H9 (cell line): Measurements from ENCODE around the gene CYFIP1. TPM values are rescaled to one million over a fixed set of nuclear protein-coding genes. Genes with fewer than 3 reads are reported as not detected.

Experiments used
- DNase-seq: peaks from one replicate; pipeline ENCODE4 v3.0.0-alpha.2; 2017
- H2AFZ ChIP-seq: one replicate; pipeline ENCODE4 v1.6.1; 2013; ENCODE audit warnings: mild to moderate bottlenecking, low read length, control low read depth, moderate library complexity
- H2AK5ac ChIP-seq: 2 replicates; pipeline ENCODE4 v1.6.1; 2013; ENCODE audit warnings: low read length, control low read depth, mixed read lengths; ENCODE audit not compliant: insufficient read length
- H2BK120ac ChIP-seq: one replicate; pipeline ENCODE4 v1.6.1; 2013; ENCODE audit warnings: low read depth, mild to moderate bottlenecking, low read length, control low read depth, inconsistent platforms; ENCODE audit not compliant: poor library complexity, severe bottlenecking
- H2BK12ac ChIP-seq: 2 replicates; pipeline ENCODE4 v1.6.1; 2013; ENCODE audit warnings: low read length, control low read depth, mixed read lengths, low read depth; ENCODE audit not compliant: insufficient read length
- H2BK15ac ChIP-seq: 2 replicates; pipeline ENCODE4 v1.6.1; 2013; ENCODE audit warnings: low read depth, low read length, control low read depth
- H2BK20ac ChIP-seq: one replicate; pipeline ENCODE4 v1.6.1; 2013; ENCODE audit warnings: low read depth, mild to moderate bottlenecking, low read length, control low read depth, inconsistent platforms; ENCODE audit not compliant: poor library complexity, severe bottlenecking
- H2BK5ac ChIP-seq: 2 replicates; pipeline ENCODE4 v1.6.1; 2013; ENCODE audit warnings: low read length, control low read depth, mixed read lengths; ENCODE audit not compliant: insufficient read length
- H3K14ac ChIP-seq: 2 replicates; pipeline ENCODE4 v1.6.1; 2013; ENCODE audit warnings: low read length, control low read depth; ENCODE audit not compliant: insufficient read depth
- H3K18ac ChIP-seq: 2 replicates; pipeline ENCODE4 v1.6.1; 2013; ENCODE audit warnings: low read depth, mild to moderate bottlenecking, mixed read lengths, low read length, control low read depth; ENCODE audit not compliant: insufficient read length
- H3K23ac ChIP-seq: 2 replicates; pipeline ENCODE4 v1.6.1; 2013; ENCODE audit warnings: low read length, control low read depth, mixed read lengths, low read depth; ENCODE audit not compliant: insufficient read length
- H3K23me2 ChIP-seq: 2 replicates; pipeline ENCODE4 v1.6.1; 2013; ENCODE audit warnings: low read depth, mild to moderate bottlenecking, mixed read lengths, low read length, control low read depth; ENCODE audit not compliant: insufficient read length, poor library complexity, severe bottlenecking
- H3K27ac ChIP-seq: 2 replicates; pipeline ENCODE4 v1.5.1; 2013; ENCODE audit warnings: low read length, control low read depth, mixed read lengths, low read depth; ENCODE audit not compliant: insufficient read length
- H3K27me3 ChIP-seq: 2 replicates; pipeline ENCODE4 v1.6.1; 2013; ENCODE audit warnings: low read length, control low read depth, inconsistent platforms; ENCODE audit not compliant: insufficient read depth
- H3K4ac ChIP-seq: 2 replicates; pipeline ENCODE4 v1.6.1; 2013; ENCODE audit warnings: low read depth, mild to moderate bottlenecking, control low read depth, inconsistent platforms, low read length, moderate library complexity
- H3K4me1 ChIP-seq: 2 replicates; pipeline ENCODE4 v1.6.1; 2013; ENCODE audit warnings: low read length, control low read depth, inconsistent platforms; ENCODE audit not compliant: insufficient read depth
- H3K4me2 ChIP-seq: 2 replicates; pipeline ENCODE4 v1.6.1; 2013; ENCODE audit warnings: low read length, control low read depth, mixed read lengths; ENCODE audit not compliant: insufficient read length, insufficient read depth
- H3K56ac ChIP-seq: 2 replicates; pipeline ENCODE4 v1.6.1; 2013; ENCODE audit warnings: low read depth, mild to moderate bottlenecking, mixed read lengths, low read length, control low read depth; ENCODE audit not compliant: insufficient read length
- H3K79me1 ChIP-seq: 2 replicates; pipeline ENCODE4 v1.6.1; 2013; ENCODE audit warnings: low read depth, mild to moderate bottlenecking, moderate library complexity, low read length, control low read depth, inconsistent platforms; ENCODE audit not compliant: insufficient read depth, poor library complexity, severe bottlenecking
- H3K79me2 ChIP-seq: 2 replicates; pipeline ENCODE4 v1.6.1; 2013; ENCODE audit warnings: low read length, control low read depth, inconsistent platforms; ENCODE audit not compliant: insufficient read depth
- H3K9ac ChIP-seq: 2 replicates; pipeline ENCODE4 v1.6.1; 2013; ENCODE audit warnings: low read length, control low read depth, mixed read lengths; ENCODE audit not compliant: insufficient read length; ENCODE audit errors: extremely low read depth
- H3K9me3 ChIP-seq: one replicate; pipeline ENCODE4 v1.6.1; 2013; ENCODE audit warnings: low read depth, low read length, inconsistent platforms; ENCODE audit not compliant: control insufficient read depth
- H3T11ph ChIP-seq: one replicate; pipeline ENCODE4 v1.6.1; 2013; ENCODE audit warnings: mild to moderate bottlenecking, low read length, control low read depth, inconsistent platforms
- H4K20me1 ChIP-seq: one replicate; pipeline ENCODE4 v1.6.1; 2013; ENCODE audit not compliant: control insufficient read depth, insufficient read length, insufficient read depth
- H4K5ac ChIP-seq: 2 replicates; pipeline ENCODE4 v1.6.1; 2013; ENCODE audit warnings: low read depth, mild to moderate bottlenecking, mixed read lengths, low read length, control low read depth; ENCODE audit not compliant: insufficient read length
- H4K8ac ChIP-seq: replicated peaks from 2 replicates; pipeline ENCODE4 v1.6.1; 2013; ENCODE audit warnings: low read length, control low read depth, mixed read lengths, low read depth; ENCODE audit not compliant: insufficient read length
- H4K91ac ChIP-seq: 2 replicates; pipeline ENCODE4 v1.6.1; 2013; ENCODE audit warnings: low read depth, mild to moderate bottlenecking, moderate library complexity, mixed read lengths, low read length, control low read depth; ENCODE audit not compliant: insufficient read length
- H3K27ac Mint-ChIP-seq, 3 experiments: 2 replicates in 2 of 3; 3 replicates in 1 of 3; pipeline ENCODE4 v1.8.0; 2020 to 2021; ENCODE audit warnings: mixed read lengths in 3 of 3, mild to moderate bottlenecking in 1 of 3, moderate library complexity in 1 of 3
- H3K27me3 Mint-ChIP-seq: 2 replicates; pipeline ENCODE4 v1.8.0; 2021; ENCODE audit warnings: low read depth, mild to moderate bottlenecking, moderate library complexity, mixed read lengths
- H3K36me3 Mint-ChIP-seq, 3 experiments: 2 replicates in 2 of 3; 3 replicates in 1 of 3; pipeline ENCODE4 v1.8.0; 2020 to 2021; ENCODE audit warnings: low read depth in 3 of 3, mixed read lengths in 3 of 3; ENCODE audit not compliant: insufficient read depth in 1 of 3
- H3K4me1 Mint-ChIP-seq, 2 experiments: 2 replicates each; pipeline ENCODE4 v1.8.0; 2020; ENCODE audit warnings: mixed read lengths in 2 of 2
- H3K4me3 Mint-ChIP-seq, 2 experiments: 2 replicates in 1 of 2; 3 replicates in 1 of 2; pipeline ENCODE4 v1.8.0; 2020 to 2021; ENCODE audit warnings: mild to moderate bottlenecking in 2 of 2, mixed read lengths in 2 of 2, moderate library complexity in 1 of 2
- H3K9me3 Mint-ChIP-seq, 2 experiments: 2 replicates in 1 of 2; 3 replicates in 1 of 2; pipeline ENCODE4 v1.8.0; 2020; ENCODE audit warnings: mild to moderate bottlenecking in 2 of 2, mixed read lengths in 2 of 2, moderate library complexity in 1 of 2
- WGBS: extraction: QIAGEN DNeasy Blood & Tissue Kit; methylation state at CpG from one replicate; pipeline ENCODE4 v1.1.7; 2013; ENCODE audit warnings: missing lambda C conversion rate, low lambda C conversion rate, mixed read lengths; ENCODE audit not compliant: insufficient read length; ENCODE audit errors: extremely low coverage; 5-methylcytosine and 5-hydroxymethylcytosine counted together
- total RNA-seq: library from RNA; stranded (reverse); gene quantifications from 2 replicates; pipeline ENCODE4 v1.2.1, GENCODE V29; 2021
- TF ChIP-seq, protein P1 (sequence below): fragments of 200-600 bp; sonication (generic); conservative IDR thresholded peaks from 3 replicates; pipeline ENCODE4 v1.8.0; 2021; ENCODE audit warnings: antibody characterized with exemption, mild to moderate bottlenecking

Gene CYFIP1
- total RNA-seq, 1 experiment from 2014 or later = 71.2 TPM

DNA sequence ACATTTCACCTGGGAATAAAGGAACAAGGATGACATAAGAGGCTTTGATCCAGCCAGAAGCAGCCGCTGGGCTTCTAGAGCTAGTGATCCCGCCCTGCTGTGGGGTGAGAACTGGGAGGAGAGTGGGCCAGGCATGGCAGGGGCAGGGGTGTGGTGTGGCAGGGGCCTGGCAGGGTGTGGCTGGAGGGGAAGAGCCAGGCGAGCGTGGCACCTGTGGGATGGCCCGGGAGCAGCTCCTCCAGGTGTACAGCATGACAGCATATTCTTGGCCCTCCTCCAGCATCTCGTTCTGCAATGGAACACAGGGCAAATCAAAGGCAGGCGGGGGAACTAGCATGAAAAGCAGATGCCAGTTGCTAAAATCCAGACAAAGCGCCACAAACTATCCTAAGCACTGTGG, 35.5 kb downstream of the CYFIP1 start:
- Mint-ChIP-seq H3K27ac (no peak overlapping the region), H3K4me1 (peaks cover 17 to 19% of the 10 kb centered on the region in 2 experiments), H3K36me3 (peaks cover 11 to 26% (median 16%) of the 10 kb centered on the region in 3 experiments; a peak in 6 of 7 replicates), H3K27me3 (peaks cover 6% of the 10 kb centered on the region), H3K4me3 (no peak overlapping the region), H3K9me3 (no peaks in the 10 kb centered on the region)
- H3K56ac ChIP-seq = no peak overlapping the region
- H2AK5ac ChIP-seq = no peak overlapping the region
- no peaks in the 10 kb centered on the region; the same call in 1 of the 2 replicates for H3K4me1 ChIP-seq
- no peaks in the 10 kb centered on the region for H4K20me1 ChIP-seq
- no peak overlapping the region for H3K23ac ChIP-seq
- no peak overlapping the region for H3K9ac ChIP-seq
- no peak overlapping the region for H3K14ac ChIP-seq
- H4K5ac ChIP-seq = no peak overlapping the region
- H3K27me3 ChIP-seq = no peaks in the 10 kb centered on the region
- H3K18ac ChIP-seq = no peak overlapping the region
- no peak overlapping the region for H3K4me2 ChIP-seq
- WGBS = no CpG with 5 or more reads among the region's 8 CpGs
- H3K79me2 ChIP-seq = no peaks in the 10 kb centered on the region
- H2AFZ ChIP-seq = no peak overlapping the region
- no peak overlapping the region for H2BK12ac ChIP-seq
- no peak overlapping the region for H3K27ac ChIP-seq
- no peak overlapping the region for H2BK15ac ChIP-seq
- H2BK5ac ChIP-seq = no peak overlapping the region
- H3K9me3 ChIP-seq = no peaks in the 10 kb centered on the region
- no peak overlapping the region for H2BK120ac ChIP-seq
- no peak overlapping the region for H4K91ac ChIP-seq
- no peaks in the 10 kb centered on the region for H3K79me1 ChIP-seq
- H3T11ph ChIP-seq = no peak overlapping the region
- H3K23me2 ChIP-seq = no peaks in the 10 kb centered on the region
- H4K8ac ChIP-seq = no peak overlapping the region
- TF ChIP-seq, protein P1, sequence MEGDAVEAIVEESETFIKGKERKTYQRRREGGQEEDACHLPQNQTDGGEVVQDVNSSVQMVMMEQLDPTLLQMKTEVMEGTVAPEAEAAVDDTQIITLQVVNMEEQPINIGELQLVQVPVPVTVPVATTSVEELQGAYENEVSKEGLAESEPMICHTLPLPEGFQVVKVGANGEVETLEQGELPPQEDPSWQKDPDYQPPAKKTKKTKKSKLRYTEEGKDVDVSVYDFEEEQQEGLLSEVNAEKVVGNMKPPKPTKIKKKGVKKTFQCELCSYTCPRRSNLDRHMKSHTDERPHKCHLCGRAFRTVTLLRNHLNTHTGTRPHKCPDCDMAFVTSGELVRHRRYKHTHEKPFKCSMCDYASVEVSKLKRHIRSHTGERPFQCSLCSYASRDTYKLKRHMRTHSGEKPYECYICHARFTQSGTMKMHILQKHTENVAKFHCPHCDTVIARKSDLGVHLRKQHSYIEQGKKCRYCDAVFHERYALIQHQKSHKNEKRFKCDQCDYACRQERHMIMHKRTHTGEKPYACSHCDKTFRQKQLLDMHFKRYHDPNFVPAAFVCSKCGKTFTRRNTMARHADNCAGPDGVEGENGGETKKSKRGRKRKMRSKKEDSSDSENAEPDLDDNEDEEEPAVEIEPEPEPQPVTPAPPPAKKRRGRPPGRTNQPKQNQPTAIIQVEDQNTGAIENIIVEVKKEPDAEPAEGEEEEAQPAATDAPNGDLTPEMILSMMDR = no peak
- DNase-seq = no peak
- no peak overlapping the region for H3K4ac ChIP-seq
- H2BK20ac ChIP-seq = no peak overlapping the region
